ENCODE data around the gene CCDC170.
A peak's percentile ranks its signal among the peaks of the same experiment; 100 is the strongest.
"Not testable (repeated sequence)": the region's sequence is repeated elsewhere in the genome, so short reads cannot be mapped to it uniquely, and the experiment has no call there.

The CCDC170 gene, protein sequence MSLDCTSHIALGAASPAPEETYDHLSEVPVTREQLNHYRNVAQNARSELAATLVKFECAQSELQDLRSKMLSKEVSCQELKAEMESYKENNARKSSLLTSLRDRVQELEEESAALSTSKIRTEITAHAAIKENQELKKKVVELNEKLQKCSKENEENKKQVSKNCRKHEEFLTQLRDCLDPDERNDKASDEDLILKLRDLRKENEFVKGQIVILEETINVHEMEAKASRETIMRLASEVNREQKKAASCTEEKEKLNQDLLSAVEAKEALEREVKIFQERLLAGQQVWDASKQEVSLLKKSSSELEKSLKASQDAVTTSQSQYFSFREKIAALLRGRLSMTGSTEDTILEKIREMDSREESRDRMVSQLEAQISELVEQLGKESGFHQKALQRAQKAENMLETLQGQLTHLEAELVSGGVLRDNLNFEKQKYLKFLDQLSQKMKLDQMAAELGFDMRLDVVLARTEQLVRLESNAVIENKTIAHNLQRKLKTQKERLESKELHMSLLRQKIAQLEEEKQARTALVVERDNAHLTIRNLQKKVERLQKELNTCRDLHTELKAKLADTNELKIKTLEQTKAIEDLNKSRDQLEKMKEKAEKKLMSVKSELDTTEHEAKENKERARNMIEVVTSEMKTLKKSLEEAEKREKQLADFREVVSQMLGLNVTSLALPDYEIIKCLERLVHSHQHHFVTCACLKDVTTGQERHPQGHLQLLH

DNA sequence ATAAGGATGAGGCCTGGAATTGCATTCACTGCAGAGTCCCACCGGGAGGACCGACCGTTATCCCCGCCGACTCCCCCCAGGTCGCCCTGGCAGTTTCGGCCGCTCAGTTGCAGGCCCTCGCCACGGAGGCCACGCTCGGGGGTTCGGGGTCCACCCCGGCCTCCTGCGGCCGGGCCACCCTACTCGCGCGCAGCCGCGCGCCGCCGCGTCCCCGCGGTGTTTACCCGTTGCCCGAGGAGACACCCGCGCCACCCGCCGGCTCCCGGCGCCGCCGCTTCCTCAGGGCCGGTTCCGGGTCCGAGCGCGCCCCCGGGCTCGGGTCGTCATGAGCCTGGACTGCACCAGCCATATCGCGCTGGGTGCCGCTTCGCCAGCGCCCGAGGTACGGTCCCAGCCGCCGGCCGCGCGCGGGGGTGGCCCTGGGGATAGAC, at the start of gene CCDC170:
Gene CCDC170 (plus strand): TSS at position 214 of the 431 bp plus-strand sequence. CDS start 112 bp downstream, at position 326.
- FAIRE-seq, result no peak

DNA sequence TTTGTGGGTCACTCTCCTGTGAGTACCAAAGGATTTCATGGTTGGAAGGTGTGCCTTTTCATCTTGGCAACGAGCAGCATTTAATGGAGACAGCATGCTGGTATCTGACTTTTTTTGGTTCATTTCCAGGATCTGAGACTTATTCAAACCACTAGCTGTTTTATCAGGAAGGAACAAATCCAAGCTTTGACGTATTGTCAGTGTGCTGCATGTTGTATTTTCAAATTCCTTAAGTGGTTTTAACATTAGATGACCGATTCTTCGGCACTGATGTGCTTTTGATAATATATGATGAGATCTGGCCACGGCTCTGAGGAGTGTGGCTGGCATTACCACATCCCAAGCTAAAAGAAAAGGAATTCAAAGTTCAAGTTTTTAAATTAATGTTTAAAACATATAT, 48.3 kb upstream of the CCDC170 start:
- FAIRE-seq, result no peak

DNA sequence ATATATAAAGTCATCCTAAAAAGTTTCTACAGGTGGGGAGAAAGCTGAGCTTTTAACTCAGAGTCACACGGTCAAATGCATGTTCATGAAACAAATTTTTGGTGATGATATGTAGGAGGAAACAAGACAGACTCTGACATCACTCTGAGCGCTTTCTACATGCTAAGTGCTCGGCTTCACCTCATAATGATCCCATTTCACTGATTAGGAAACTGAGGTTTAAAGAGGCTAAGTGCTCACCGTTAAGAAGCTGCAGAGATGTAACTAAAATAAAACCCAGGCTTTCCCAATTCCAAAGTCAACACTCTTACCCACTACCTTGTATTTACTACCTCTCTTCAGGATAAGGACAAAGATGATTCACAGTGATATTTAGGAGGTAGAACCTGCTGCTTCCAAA, 46.6 kb upstream of the CCDC170 start:
- no peak for FAIRE-seq

DNA sequence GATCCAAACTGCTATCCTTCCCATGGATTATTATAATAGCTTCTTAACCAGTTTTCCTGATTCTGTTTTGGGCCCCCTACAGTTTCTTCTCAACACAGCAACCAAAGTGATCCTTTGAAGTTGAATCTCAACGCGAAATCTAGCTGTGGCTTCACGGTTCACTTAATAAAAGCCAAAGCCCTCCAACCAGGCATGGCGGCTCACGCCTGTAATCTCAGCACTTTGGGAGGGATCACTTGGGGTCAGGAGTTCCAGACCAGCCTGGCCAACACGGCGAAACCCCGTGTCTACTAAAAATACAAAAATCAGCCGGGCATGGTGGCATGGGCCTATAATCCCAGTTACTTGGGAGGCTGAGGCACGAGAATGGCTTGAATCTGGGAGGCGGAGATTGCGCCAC, 45.2 kb upstream of the CCDC170 start:
- FAIRE-seq, result no peak

DNA sequence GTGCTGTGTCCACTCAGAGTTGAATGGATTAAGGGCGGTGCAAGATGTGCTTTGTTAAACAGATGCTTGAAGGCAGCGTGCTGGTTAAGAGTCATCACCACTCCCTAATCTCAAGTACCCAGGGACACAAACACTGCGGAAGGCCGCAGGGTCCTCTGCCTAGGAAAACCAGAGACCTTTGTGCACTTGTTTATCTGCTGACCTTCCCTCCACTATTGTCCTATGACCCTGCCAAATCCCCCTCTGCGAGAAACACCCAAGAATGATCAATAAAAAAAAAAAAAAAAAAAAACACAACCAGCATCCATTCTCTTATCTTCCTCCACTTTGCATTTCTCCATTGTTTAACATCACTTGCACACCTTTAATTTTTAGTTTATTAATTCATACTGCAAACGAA, 42.9 kb upstream of the CCDC170 start:
- not testable (repeated sequence) for FAIRE-seq

DNA sequence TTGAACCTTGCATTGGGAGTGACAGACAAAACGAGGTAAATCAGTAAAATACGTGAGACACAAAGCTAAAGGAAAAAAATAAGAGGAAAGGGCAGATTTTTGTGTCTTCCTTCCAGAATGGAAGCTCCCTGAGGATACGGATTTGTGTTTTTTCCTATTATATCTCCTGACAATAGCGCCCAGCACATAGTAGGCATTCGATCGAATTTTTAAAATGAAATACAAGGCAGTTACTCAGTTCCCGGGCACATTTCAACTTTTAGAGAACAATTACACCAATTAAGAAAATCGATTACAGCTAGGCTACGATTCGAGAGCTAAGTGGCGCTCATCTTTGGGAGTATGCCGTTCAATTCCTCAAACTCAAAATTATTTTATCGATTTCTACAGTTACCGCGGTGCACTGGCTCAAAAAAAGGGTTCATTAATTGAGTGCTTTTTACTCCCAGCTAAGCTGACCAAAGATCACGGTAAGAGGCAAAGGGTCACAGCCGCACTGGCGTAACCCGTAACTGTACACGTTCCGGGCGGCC, 42.3 kb upstream of the CCDC170 start:
- no peak for FAIRE-seq

DNA sequence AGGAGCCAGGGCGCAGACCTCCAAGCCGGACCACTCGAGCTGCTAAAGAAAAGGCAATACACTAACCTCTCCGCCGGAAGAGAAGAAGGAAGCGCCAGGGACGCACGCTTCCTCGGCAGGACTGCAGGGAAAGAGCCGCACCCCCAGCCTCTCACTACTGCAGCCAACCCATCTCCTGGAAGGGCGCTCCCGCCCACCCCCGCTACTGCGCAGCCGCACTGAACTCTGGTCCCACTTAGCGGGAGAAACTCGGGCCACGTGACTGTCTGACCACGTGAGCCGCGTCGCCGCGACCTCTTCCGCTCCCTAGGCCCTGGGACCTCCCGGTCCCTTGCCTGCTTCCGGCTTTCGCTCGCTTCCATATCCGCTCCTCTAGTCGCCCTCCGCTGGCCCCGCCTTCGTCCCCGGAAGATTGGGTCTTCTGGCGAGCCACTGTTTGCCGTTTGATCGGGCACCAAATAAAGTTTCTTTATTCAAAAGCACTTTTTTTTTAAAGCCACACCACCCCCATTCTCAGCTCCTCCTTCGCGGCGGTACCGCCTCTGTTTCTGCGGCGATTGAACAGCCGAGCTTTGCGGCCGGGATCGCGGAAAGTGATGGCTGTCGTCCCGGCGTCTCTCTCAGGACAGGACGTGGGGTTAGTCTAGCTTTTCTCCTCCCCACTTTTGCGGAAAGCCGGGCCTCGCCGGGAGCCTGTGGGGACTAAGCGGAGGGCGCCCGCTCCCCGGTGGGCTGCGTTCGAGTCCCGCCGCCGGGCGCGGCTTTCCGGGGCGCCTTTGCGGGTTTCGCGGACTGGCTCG, 41.7 kb upstream of the CCDC170 start, which contains the start of gene RMND1:
Gene RMND1 (minus strand): TSS at position 177 of the 800 bp plus-strand sequence. CDS start 6,315 bp downstream, outside the sequence.
- peak; percentile 99 for FAIRE-seq

DNA sequence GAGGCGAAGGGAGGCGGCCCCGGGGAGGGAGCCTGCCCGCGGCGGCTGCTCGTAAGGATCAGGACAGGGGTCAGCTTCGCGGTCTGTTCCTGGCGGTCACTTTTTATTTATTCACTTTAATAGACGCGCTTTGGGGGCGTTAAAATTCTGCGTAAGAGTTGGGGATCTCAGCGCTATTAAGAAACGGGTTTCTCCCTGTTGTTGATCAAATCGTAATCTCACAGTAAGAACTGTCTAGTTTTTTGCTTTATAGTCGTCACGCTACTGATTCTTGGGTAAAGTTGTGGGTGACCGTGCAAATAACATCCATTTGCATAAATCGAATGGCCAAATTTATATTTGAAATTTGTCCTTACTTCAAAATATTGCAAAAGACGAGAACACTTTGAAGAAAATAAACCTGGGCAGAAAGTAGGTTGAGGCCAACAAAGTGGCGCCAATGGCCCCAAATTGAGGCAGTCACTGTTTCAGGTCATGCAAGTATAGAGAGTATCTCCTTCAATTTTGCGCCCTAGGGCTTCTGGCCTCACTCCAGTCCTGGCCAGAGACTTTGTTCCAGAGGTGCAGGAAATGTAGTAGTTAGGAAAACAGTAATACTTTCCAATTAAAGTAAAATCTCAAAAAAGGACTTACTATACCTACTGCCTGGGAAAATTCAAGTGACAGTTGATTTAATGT, 40.9 kb upstream of the CCDC170 start:
- FAIRE-seq, result no peak

DNA sequence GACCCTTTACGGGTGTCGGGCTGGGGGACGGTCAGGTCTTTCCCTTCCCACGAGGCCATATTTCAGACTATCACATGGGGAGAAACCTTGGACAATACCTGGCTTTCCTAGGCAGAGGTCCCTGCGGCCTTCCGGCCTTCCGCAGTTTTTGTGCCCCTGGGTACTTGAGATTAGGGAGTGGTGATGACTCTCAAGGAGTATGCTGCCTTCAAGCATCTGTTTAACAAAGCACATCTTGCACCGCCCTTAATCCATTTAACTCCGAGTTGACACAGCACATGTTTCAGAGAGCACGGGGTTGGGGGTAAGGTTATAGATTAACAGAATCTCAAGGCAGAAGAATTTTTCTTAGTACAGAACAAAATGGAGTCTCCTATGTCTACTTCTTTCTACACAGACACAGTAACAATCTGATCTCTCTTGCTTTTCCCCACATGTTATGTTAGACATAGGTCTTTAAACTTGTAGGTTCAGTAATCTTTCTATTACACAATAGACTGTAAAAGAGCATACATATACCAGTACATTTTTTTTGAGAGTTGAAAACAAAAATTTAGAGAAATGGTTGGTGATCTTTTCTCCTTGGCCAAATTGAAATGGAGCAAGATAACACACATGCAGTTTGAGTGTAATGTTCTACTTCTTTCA, 37.9 kb upstream of the CCDC170 start:
- FAIRE-seq, result not testable (repeated sequence)

DNA sequence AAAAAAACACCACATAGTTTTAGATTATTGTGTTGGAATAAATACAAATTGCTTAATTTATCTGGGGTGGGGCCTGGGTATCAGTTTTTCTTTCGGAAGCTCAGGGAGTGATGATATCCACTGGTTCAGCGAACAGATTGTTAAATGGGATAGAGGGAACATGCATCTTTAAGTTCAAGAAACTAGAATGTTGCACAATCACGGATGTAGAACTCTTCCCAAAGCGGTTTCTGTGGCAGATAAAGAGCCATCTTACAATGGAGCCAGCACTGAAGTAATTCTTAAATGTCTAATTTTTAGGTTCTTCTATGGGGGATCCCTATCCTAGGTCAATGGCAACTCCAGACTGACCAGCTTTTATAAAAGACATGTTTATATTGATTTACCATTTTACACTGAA, 32.1 kb upstream of the CCDC170 start:
- FAIRE-seq, result no peak

DNA sequence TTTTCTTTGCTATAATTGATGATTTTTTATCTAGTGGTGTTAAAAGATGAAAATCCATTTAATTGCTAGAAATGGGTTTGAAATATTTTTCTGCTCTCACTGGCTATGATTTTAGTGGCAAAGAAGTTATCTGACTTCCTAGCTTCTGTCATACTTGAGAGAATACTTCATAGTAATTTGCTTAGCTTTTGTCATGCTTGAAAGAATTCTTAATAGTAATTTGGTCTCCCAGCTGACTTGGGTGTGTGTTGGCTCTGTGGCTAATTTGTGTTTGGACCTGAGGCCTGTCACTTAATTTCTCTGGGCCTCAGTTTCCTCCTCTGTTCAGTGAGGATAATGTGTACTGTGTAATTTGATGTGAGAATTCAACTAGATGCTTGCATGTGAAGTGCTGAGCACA, 29.1 kb upstream of the CCDC170 start:
- no peak for FAIRE-seq

DNA sequence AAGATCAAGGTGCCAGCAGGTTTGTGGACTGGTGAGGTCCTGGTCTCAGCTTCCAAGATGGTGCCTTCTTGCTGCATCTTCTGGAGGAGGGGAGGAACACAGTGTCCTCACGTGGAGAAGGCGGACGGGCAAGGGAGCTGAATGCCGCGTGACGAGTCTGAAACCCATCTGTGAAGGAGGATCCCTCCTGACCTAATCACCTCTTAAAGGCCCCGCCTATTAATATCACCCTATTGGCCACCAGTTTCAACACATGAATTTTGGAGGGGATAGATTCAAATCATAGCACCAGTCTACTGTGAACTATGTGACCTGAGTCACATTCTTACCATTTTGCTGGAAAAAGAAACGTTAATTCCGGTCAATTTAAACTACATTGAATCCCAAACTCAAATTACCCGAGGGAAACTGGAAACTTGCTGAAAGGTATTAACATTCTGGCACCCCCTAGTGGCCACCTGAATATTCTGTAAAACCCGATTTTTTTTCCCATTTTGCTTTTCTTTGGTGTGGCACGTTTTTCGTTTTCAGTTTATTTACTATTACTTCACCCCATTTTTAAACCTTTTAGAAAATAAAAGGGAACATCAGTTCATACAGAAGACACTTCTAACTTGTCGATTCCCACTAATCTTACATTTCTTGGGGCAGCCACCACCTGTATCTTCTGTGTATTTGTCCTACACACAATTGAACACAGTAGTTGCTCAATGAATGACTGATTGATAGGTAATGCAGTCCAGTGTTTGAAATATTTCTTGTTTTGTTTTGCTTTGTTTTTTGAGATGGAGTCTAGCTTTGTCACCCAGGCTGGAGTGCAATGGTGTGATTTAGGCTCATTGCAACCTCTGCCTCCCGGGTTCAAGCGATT, 17.9 kb upstream of the CCDC170 start:
- FAIRE-seq, result peak; percentile 95

DNA sequence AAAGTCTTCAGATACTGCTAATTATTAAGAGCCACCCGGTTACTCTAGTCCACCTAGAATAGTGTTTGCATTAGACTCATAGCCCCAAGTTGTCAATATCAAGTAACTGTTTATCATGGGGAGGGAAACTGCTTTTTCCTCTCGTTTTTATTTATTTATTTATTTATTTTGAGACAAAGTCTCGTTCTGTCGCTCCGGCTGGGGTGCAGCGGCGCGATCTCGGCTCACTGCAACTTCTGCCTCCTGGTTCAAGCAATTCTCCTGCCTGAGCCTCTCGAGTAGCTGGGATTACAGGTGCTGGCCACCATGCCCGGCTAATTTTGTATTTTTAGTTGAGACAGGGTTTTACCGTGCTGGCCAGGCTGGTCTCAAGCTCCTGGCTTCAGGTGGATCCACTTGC, 16.1 kb upstream of the CCDC170 start:
- FAIRE-seq, result no peak

DNA sequence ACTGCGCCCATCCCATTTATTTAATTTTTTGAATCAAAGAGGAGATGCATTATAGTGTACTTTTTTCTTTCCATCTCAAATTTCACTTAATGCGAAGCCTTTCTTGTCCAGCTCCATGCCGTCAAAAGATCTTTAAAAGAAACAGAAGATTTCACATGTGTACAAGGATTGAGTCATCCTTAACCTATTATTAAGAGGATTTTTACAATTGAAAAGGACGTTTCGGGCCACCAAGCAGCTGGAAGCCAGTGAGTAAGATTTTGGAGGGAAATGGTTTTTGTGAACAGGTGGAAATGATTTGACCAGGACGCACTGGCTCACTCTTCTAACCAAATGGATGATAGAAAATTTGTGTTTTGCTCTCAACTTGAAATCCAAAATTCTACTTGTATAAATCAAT, 15.1 kb upstream of the CCDC170 start:
- FAIRE-seq, result no peak

DNA sequence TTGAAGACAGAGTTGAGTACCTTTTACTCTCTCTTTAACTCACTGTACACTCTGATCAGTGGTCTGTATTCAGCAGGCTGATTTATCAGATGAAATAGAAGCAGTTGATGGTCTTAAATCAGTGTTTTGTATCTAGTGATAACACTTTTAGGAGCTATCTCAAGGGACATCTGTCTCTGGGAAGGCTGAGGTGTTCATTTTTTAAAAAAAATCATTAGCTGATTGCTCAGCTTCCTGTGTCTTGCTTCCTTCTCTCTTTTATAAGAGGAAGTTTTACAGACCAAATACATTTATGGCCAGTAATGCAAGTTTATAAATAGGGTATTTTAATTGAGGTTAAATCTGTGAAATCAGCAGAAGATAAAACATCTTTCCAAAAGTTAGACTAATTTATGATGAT, 12.0 kb upstream of the CCDC170 start:
- FAIRE-seq, result no peak

DNA sequence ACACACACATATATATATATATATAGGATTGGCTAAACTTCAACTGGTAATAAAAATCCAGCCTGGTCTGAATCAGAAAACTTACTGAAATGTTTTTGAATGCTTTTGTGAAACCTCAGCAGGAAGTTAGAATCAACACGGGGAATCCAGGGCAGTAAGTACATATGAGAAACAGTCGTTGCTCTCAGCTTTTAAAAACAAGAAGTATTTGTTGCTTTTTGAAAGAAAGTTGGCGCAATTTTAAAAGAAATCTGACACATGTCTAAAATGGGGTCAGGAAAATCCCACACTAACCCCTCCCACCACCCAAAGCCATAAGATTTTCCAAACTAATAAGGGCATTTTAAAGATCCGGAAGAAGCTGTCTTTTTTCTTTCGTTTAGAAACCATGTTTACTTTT, 11.5 kb upstream of the CCDC170 start:
- no peak for FAIRE-seq

DNA sequence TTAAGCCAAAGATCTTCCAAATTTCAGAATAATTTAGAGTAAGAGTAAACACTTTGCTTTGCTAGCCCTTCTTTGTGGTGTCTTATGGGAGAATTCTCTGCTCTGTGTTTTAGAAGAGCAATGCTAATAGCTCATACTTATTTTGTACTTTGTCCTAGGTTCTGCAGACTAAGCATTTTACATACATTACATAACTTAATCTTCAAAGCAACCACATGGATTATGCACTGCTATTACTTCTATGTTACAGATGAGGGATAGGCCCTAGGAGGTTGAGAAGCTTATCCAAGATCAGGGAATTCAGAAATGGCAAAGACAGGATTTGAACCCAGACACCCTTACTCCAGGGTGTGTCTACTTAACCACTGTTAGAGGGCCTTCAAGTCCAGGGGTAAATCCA, 9.8 kb upstream of the CCDC170 start:
- FAIRE-seq, result no peak

DNA sequence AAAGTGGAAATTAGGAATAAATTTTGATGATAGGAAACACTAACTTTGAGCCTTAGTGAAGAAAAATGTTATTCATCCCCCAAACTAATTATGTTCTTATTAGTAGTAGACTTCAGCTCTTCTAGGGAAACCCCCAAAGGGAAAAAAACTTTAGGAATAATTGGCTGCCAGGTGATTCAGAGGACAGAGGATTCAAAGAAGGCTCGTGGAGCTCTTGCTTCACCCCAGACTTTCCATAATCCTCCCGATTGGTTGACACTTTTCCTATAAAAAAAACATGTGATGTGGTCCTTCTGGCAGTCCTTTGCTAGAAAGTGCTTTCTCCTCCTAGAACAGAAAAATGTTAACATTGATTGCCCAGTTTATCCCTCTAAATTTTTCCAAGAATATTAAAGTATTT, 5.6 kb upstream of the CCDC170 start:
- no peak for FAIRE-seq

DNA sequence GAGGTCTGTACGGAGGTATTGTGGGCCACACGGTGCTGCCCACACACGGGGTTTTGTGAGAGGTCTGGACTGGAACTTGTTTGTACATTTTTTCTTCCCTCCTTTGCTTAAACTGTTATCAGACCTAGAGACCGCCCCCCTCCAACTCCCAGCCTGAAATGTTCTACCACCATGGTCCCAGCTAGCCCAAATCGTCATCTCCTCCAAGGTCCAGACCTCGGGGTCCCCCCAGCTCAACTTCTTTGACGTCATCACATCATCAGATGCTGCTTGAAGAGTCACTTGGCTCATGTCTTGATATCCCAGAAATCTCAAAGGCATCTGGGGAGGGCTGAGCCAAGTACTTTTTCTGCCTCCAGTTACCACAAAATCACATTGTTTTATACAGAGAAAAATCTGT, 2.8 kb upstream of the CCDC170 start:
- no peak for FAIRE-seq

DNA sequence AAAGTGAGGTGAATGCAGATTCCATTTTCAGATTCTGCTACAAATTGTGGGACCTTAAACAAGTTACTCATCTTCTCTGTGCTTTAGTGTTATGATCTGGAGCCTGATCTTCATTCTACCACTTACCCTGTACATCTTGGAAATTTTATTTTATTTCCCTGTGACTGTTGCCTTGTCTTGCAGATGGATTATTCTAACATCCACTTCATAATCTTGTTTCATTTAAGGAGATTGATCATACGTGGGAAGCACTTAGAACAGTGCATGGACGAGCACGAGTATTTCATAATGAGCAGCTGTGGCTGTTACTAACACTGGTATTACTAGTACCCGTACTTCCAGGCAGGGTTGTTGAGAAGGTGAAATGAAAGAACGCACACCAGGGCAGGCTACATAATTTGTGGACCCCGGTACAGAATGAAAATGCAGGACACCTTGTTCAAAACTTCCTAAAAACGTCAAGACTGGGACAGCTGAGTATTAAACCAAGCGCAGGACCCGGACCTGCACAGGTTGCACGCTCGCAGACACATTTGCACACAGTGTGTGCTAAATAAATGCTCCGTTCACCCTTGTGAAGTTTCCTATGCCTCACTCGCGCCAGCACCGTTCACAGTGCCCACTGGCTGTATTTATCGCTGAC, 535 bp upstream of the CCDC170 start:
- FAIRE-seq, result no peak

Measured in G401.6 (cell line).